ENCODE measurements around the gene CDPF1. TPM values are rescaled to one million over a fixed set of nuclear protein-coding genes. Genes with fewer than 3 reads are reported as not detected.

The CDPF1 gene
- total RNA-seq, 1 donor from 2014 or later, result 5.7 TPM

DNA sequence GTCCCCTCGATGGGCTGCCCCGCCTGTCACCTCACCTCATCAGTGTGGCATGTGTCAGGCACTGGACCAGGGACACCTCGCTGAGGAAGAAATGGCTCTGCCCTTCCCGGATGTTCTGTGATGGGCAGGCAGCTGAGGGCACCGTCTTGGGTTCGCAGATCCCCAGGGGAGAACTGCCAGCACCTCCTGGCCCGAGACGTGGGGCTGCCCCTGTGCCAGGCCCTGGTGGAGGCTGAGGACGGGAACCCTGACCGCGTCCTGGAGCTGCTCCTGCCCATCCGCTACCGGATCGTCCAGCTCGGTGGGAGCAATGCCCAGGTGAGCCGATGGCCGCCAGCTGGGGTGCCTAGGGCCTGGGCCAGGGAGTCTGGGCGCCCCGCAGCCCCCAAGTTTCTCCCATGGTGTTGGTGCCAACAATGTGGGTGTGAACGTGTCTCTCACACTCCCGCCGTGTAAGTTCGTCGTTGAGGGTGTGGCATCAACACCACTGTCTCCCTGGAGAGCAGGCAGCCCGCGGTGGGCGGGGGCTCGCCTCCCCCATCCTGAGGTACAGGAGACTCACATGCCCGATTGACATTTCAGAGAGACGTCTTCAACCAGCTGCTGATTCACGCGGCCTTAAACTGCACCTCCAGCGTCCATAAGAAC is 39.3 kb upstream of the CDPF1 start:
- no peaks in the 10 kb centered on the region for H3K27me3 ChIP-seq (ENCODE audit: insufficient read depth, low read length)
- no peak for FAIRE-seq
- H3K27ac Mint-ChIP-seq (ENCODE audit: unreplicated experiment), result no peak overlapping the region
- peaks cover 9% of the 10 kb centered on the region for H3K36me3 ChIP-seq (ENCODE audit: insufficient read depth, low read length)
- peaks cover 5% of the 10 kb centered on the region for H3K4me1 ChIP-seq (ENCODE audit: insufficient read depth, low read length)
- DNase-seq (ENCODE audit: low read depth), result no peak
- H3K27ac ChIP-seq (ENCODE audit: low read depth, low read length), result no peak overlapping the region
- no peak overlapping the region for H3K4me3 Mint-ChIP-seq (ENCODE audit: unreplicated experiment)
- peaks cover 14% of the 10 kb centered on the region for H3K4me1 Mint-ChIP-seq (ENCODE audit: low read depth, unreplicated experiment)
- no peak overlapping the region for H2AFZ ChIP-seq (ENCODE audit: low read depth, low read length)
- H3K9me3 Mint-ChIP-seq (ENCODE audit: unreplicated experiment), result no peaks in the 10 kb centered on the region
- H3K4me2 ChIP-seq (ENCODE audit: low read length), result no peak overlapping the region
- no peaks in the 10 kb centered on the region for H3K27me3 Mint-ChIP-seq (ENCODE audit: low read depth, unreplicated experiment)
- H3K79me2 ChIP-seq (ENCODE audit: insufficient read depth, low read length), result no peaks in the 10 kb centered on the region
- no peaks in the 10 kb centered on the region for H4K20me1 ChIP-seq (ENCODE audit: insufficient read depth, low read length)
- no peak overlapping the region for H3K9ac ChIP-seq (ENCODE audit: low read length)
- TF ChIP-seq EZH2 (IDR thresholded peaks at IDR 0.05; ENCODE audit: insufficient read depth, low read length) (no peak), CTCF (IDR thresholded peaks at IDR 0.05; ENCODE audit: insufficient read depth, low read depth, low read length) (no peak)
- H3K4me3 ChIP-seq (ENCODE audit: insufficient read depth, low read depth, low read length), result no peak overlapping the region
- peaks cover 16% of the 10 kb centered on the region for H3K36me3 Mint-ChIP-seq (ENCODE audit: low read depth, unreplicated experiment)
- H3K9me3 ChIP-seq (ENCODE audit: insufficient read depth, low read depth, low read length), result no peaks in the 10 kb centered on the region

DNA sequence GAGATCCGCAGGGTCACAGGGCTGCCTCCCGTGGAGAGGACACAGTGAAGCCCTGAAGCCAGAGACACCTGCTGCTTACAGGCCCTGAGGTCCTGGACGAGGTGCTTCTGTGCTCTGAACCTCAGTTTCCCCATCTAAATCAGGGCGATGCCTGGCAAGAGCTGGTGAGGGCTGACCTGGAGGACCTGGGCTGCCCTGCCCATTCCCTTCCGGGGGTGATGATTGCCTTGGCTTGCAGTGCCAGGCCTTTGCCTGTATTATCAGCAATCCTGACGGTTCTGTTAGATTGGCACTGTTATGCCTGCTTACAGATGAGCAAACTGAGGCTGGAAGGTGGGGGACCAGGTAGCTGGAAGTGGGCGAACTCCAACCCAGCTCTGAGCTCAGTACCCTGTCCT is 38.8 kb upstream of the CDPF1 start:
- Mint-ChIP-seq H3K27ac (ENCODE audit: unreplicated experiment) (no peak overlapping the region), H3K9me3 (ENCODE audit: unreplicated experiment) (no peaks in the 10 kb centered on the region), H3K27me3 (ENCODE audit: low read depth, unreplicated experiment) (no peaks in the 10 kb centered on the region), H3K4me3 (ENCODE audit: unreplicated experiment) (no peak overlapping the region), H3K36me3 (ENCODE audit: low read depth, unreplicated experiment) (peaks cover 18% of the 10 kb centered on the region), H3K4me1 (ENCODE audit: low read depth, unreplicated experiment) (peaks cover 11% of the 10 kb centered on the region)
- Histone ChIP-seq H2AFZ (ENCODE audit: low read depth, low read length) (no peak overlapping the region), H3K4me3 (ENCODE audit: insufficient read depth, low read depth, low read length) (no peak overlapping the region), H4K20me1 (ENCODE audit: insufficient read depth, low read length) (no peaks in the 10 kb centered on the region), H3K4me1 (ENCODE audit: insufficient read depth, low read length) (peaks cover 5% of the 10 kb centered on the region), H3K36me3 (ENCODE audit: insufficient read depth, low read length) (peaks cover 10% of the 10 kb centered on the region), H3K27ac (ENCODE audit: low read depth, low read length) (no peak overlapping the region), H3K79me2 (ENCODE audit: insufficient read depth, low read length) (no peaks in the 10 kb centered on the region), H3K9me3 (ENCODE audit: insufficient read depth, low read depth, low read length) (no peaks in the 10 kb centered on the region), H3K9ac (ENCODE audit: low read length) (no peak overlapping the region), H3K4me2 (ENCODE audit: low read length) (no peak overlapping the region), H3K27me3 (ENCODE audit: insufficient read depth, low read length) (no peaks in the 10 kb centered on the region)
- DNase-seq (ENCODE audit: low read depth), result no peak
- TF ChIP-seq EZH2 (IDR thresholded peaks at IDR 0.05; ENCODE audit: insufficient read depth, low read length) (no peak), CTCF (IDR thresholded peaks at IDR 0.05; ENCODE audit: insufficient read depth, low read depth, low read length) (no peak)
- no peak for FAIRE-seq
